H1 (cell line): ENCODE data around the gene SLC23A2. TPM values are rescaled to one million over a fixed set of nuclear protein-coding genes. Genes with fewer than 3 reads are reported as not detected.

Experiments
- ATF3 ChIP-seq: IDR thresholded peaks from 2 replicates; pipeline ENCODE4 v1.6.1; 2011; ENCODE audit warnings: low read depth, mild to moderate bottlenecking, low read length; ENCODE audit not compliant: insufficient read depth
- PHF8 ChIP-seq: fragments of 200-600 bp; sonication (generic); conservative IDR thresholded peaks from 2 replicates; pipeline ENCODE4 v1.7.1; 2012; ENCODE audit warnings: low read depth, mild to moderate bottlenecking, inconsistent platforms, low read length, moderate library complexity
- POLR2AphosphoS5 ChIP-seq: IDR thresholded peaks from 2 replicates; pipeline ENCODE4 v1.6.1; 2011; ENCODE audit warnings: low read depth, low read length
- SAP30 ChIP-seq: fragments of 300-600 bp; sonication (generic); IDR thresholded peaks from 2 replicates; pipeline ENCODE4 v1.7.1; 2012; ENCODE audit warnings: low read length, moderate library complexity, mild to moderate bottlenecking, inconsistent platforms; ENCODE audit not compliant: insufficient read depth, insufficient replicate concordance
- TBP ChIP-seq: IDR thresholded peaks from 2 replicates; pipeline ENCODE4 v1.6.1; 2011; ENCODE audit warnings: low read depth, low read length, improper control_type of control experiment
- TEAD4 ChIP-seq: IDR thresholded peaks from 2 replicates; pipeline ENCODE4 v1.6.1; 2012; ENCODE audit warnings: low read depth, low read length, inconsistent platforms, mixed read lengths
- polyA plus RNA-seq, 7 experiments: library from polyadenylated mRNA; depleted of rRNA in 3 of 7; stranded (reverse) in 5 of 7; unstranded in 2 of 7; fragments of >200 nt in 5 of 7; fragments of 200-250 nt in 2 of 7; gene quantifications; 1 replicate in 5 of 7; 2 replicates in 1 of 7; 4 replicates in 1 of 7; pipeline versions ENCODE4 v1.2.1 to v1.2.3, GENCODE V29; 2011 to 2013; ENCODE audit warnings: missing spikeins in 2 of 7, mixed read lengths in 2 of 7
- total RNA-seq: library from RNA; stranded (reverse); fragmentation: NEBNext Ultra II Directional; extraction: Animal tissue kit (Norgen Biotek cat#: 25700); gene quantifications from 2 replicates; pipeline ENCODE4 v1.2.1, GENCODE V29; 2021

SLC23A2 gene
- total and polyA plus RNA-seq, 2 of the 8 experiments (the other 6 are each of a cell fraction or from before 2014, with no cell fraction given) = 17.0 to 18.6 TPM

DNA sequence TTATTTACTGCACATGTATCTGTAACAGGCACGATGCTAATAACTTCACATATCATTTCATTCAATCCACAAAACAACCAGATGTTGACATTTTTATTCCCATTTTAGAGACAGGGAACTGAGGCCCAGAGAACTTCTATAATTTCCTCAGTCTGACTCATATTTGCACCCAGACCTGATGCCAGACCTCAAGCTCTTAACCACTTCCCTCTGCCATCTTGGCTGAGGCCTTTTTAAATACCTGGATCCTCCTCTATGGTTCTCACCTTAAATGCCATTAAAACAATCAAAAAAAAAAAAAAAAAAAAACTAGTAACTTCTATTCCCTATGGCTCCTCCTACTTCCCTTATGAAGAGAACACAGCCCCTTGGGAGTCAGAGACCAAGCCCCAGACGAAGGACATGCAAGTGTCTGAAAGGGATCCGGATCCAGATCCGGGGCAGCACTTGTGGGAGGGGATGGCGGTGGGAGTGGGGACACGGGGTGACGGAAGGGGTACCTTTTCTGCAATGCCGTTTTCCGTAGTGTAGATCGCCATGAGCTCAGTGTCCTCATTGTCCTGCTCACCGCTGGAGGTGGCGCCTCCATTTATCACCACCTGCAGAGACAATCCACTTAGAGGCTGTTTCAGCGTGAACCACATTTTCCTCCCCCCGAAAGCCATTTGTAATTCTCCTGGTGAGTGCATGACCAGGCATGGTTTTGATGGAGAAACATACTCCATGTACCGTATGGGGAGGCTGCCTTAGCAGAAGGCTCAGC lies 88.7 kb downstream of the SLC23A2 start (continued):
- TF ChIP-seq TBP = no peak
- TF ChIP-seq TEAD4 = no peak
- TF ChIP-seq SAP30 = no peak
- no peak for TF ChIP-seq ATF3
- no peak for TF ChIP-seq POLR2AphosphoS5
- no peak for TF ChIP-seq PHF8
